Sigmoid colon (tissue), 4 donors: ENCODE data around the gene EHBP1.

Source experiments
- POLR2A ChIP-seq, 2 donors: fragments of 450-650 bp; IDR thresholded peaks; one replicate each; pipeline ENCODE4 v1.6.1; 2016; ENCODE audit warnings: antibody characterized with exemption in 2 of 2, mild to moderate bottlenecking in 2 of 2, moderate library complexity in 2 of 2
- POLR2AphosphoS5 ChIP-seq, 4 donors: sonication (generic); formaldehyde crosslinking; IDR thresholded peaks; one replicate each; pipeline ENCODE4 v1.6.1; 2017; ENCODE audit warnings: antibody characterized with exemption in 4 of 4
- TF ChIP-seq, protein P1 (sequence below), 4 experiments: fragments of 450-650 bp in 3 of 4; fragments of 200-600 bp in 1 of 4; IDR thresholded peaks; one replicate each; pipeline ENCODE4 v1.5.1; 2016 to 2019; ENCODE audit warnings: antibody characterized with exemption in 4 of 4, mild to moderate bottlenecking in 3 of 4, moderate library complexity in 2 of 4

DNA sequence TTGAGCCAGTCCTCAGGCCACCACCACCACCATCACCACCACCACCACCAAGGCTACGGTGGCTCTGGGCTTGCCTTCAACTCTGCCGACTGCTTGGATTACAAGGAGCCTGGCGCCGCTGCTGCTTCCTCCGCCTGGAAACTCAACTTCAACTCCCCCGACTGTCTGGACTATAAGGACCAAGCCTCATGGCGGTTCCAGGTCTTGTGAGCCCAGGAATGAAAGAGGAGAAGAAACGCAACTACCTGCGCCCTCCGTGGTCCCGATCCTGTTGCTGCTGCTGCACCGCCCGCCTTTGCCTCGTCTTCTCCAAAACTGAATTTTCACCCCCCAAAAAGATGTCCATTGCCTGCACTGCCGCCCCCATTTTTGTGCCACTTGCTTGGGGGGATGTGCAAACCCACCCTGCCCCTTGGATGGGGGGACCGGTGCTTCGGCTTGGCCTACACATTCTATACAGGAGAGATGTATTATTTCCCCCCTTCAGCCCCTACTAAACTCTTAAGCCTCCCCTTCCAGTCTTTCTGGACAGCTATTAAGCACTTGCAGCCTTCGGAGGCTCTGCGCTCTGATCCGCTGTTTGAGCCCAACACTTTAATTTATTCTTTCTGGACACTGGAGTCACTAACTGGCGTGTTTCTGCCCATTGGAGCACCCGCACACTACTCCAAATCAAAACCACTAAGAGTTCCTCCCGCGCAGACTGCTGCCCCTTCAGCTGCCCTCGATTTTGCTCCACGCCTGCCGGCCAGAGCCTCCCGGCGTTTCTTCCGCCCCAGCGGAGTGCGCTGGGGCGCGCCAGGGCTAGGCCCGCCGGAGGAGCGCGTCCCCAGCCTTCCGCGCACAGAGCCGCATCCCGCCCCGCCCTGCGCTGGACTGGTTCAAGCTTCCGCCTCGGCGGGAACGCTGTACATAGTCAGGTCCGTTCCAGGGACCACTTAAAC lies 350.9 kb downstream of the EHBP1 start:
- TF ChIP-seq, protein P1, sequence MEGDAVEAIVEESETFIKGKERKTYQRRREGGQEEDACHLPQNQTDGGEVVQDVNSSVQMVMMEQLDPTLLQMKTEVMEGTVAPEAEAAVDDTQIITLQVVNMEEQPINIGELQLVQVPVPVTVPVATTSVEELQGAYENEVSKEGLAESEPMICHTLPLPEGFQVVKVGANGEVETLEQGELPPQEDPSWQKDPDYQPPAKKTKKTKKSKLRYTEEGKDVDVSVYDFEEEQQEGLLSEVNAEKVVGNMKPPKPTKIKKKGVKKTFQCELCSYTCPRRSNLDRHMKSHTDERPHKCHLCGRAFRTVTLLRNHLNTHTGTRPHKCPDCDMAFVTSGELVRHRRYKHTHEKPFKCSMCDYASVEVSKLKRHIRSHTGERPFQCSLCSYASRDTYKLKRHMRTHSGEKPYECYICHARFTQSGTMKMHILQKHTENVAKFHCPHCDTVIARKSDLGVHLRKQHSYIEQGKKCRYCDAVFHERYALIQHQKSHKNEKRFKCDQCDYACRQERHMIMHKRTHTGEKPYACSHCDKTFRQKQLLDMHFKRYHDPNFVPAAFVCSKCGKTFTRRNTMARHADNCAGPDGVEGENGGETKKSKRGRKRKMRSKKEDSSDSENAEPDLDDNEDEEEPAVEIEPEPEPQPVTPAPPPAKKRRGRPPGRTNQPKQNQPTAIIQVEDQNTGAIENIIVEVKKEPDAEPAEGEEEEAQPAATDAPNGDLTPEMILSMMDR (IDR thresholded peaks at IDR 0.05), result no peak
- TF ChIP-seq POLR2A (IDR thresholded peaks at IDR 0.05), result no peak
- TF ChIP-seq POLR2AphosphoS5 (IDR thresholded peaks at IDR 0.05), result no peak
